ENCODE measurements around the gene DCAF17. TPM values are rescaled to one million over a fixed set of nuclear protein-coding genes. Genes with fewer than 3 reads are reported as not detected.
A peak's percentile ranks its signal among the peaks of the same experiment; 100 is the strongest.
"Not testable (repeated sequence)": the region's sequence is repeated elsewhere in the genome, so short reads cannot be mapped to it uniquely, and the experiment has no call there.

DCAF17 gene
- polyA plus RNA-seq, 1 donor, result 36.4 TPM

- DNase-seq, result no peak
These were observed 79.7 kb downstream of the DCAF17 start for GRCh38 chr2:171513719-171514160.

GRCh38 chr2:171514908-171515582 lies 81.0 kb downstream of the DCAF17 start:
- DNase-seq, result no peak

GRCh38 chr2:171515672-171516298 lies 81.8 kb downstream of the DCAF17 start:
- DNase-seq, result no peak

DNA sequence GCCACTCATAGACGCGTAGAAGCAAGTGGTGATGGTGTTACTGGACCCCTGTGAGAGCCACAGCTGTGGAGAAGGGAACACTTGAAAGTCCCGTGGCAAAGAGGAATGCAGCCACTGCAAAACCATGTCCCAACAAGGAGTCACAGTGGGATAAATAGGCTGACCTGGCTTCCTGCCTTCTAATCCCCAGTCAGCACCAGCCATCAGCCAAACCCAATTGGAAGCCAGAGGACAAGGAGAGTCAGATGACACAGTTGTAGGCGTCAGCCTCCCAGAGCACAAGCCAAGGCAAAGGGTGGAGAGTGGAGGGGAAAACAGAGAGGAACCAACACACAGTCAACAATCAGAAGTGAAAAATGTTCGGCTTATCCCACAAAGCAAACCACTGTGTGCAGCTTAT lies 82.8 kb downstream of the DCAF17 start:
- no peak for DNase-seq

DNA sequence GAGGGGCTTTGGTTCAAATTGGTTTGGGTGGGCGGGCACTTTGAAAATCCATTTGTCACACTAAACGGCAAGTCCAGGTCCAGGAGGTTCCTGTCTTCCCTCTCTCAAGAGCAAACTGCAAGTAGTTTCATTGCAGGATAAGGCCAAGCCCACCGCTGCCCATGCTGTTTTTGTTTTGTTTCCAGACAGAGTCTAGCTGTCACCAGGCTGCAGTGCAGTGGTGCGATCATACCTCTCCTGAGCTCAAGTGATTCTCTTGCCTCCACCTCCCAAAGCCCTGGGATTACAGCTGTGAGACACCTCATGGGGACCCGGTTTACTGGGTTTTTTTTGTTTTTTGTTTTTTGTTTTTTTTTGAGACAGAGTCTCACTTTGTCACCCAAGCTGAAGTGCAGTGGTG lies 86.4 kb downstream of the DCAF17 start:
- DNase-seq, result no peak

DNA sequence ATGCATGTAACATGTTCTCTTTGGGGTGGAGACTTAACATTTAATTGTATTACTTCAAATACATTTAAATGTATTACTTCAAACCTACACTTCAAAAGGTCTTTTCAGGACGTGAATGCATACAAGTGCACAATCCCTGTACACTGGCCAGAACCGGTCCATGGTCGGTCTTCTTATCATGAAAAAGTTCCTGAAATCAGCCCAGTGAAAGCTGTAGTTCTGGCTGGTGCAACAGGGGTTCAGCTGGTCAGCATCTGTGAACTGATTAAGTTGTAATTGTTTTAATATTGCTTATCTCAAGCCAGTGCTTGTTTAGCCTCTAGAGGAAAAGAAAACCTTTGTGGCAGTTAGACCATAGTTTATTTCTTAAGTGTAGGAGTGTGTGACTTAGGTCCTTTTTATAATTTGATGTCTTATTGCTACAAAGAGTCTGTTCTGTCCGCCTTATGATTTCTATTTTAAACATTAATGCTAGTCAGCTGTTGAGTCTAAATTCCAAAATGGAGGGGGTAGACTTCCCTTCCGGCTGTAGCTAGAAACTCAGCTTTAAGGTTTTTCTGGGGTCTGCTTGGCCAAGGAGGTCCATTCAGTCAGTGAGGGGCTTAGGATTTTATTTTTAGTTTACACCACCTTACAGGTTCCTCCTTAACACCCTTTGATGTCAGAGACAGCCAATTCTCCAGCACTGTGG lies 87.5 kb downstream of the DCAF17 start:
- peak; percentile 13 for DNase-seq

GRCh38 chr2:171522052-171522787 lies 88.2 kb downstream of the DCAF17 start, which contains the start of gene CYBRD1:
TSS of gene CYBRD1 (plus strand) at chr2:171522474. CDS start at chr2:171522546, 72 bp downstream.
- peak; percentile 55 for DNase-seq

- DNase-seq, result no peak
These were observed 88.7 kb downstream of the DCAF17 start for GRCh38 chr2:171522788-171523087.

GRCh38 chr2:171523088-171524017 lies 89.3 kb downstream of the DCAF17 start:
- DNase-seq, result peak; percentile 74

- peak; percentile 19 for DNase-seq
These were observed 90.0 kb downstream of the DCAF17 start for GRCh38 chr2:171524018-171524401.

- DNase-seq, result no peak
These were observed 95.9 kb downstream of the DCAF17 start for GRCh38 chr2:171529914-171530313.

DNA sequence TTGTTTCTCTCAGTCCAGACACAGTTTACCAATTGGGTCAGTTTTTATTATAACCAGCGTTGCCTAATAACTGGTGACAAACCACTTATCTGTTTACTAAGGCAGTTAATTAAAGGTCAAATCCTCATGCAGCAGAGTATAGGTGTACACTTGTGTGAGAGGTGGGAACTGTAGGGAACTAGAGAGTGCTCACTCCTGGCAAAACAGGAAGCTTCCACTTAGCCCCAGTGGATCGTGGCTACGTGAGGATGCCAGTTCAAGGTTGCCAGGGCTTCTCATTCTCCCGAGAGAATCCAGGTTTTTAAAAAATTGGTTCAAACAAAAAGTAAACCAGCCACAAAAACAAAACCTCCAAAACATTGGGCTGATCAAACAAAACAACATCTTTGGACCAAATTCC lies 96.4 kb downstream of the DCAF17 start:
- DNase-seq, result no peak

DNA sequence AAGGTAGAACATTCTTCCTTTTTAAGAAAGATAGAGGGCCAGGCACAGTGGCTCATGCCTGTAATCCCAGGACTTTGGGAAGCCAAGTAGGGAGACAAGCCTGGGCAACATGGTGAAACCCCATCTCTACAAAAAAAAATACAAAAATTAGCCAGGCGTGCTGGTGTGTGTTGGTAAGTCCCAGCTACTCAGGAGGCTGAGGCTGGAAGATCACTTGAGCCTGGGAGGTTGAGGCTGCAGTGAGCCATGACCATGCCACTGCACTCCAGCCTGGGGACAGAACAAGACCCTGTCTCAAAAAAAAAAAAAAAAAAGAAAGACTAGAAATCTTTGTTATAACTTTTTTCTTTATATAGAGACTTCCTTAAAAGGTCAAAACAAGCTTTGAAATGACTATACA lies 96.8 kb downstream of the DCAF17 start:
- DNase-seq, result not testable (repeated sequence)

DNA sequence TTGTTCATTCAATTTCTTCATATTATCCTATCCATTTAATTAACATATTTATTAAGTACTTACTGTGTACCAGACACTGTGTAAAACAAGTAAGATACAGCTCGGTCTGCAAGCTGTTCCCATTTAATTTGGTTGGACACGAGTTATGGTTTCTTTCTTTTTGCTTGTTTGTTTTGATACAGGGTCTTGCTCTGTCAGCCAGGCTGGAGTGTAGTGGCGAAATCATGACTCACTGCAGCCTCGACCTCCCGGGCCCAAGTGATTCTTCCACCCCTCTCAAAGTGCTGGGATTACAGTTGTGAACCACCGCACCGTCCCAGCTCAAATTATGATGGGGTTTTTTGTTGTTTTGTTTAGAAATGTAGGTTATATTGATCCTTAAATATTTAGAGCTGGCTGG lies 97.3 kb downstream of the DCAF17 start:
- no peak for DNase-seq

- DNase-seq, result no peak
These were observed 97.9 kb downstream of the DCAF17 start for GRCh38 chr2:171531836-171532450.

- no peak for DNase-seq
These were observed 99.3 kb downstream of the DCAF17 start for GRCh38 chr2:171533331-171533730.

Other genes starting within 250 kb of the DCAF17 start
- gene METTL8, start 236 bp upstream of the DCAF17 start, polyA plus RNA-seq (ENCODE audit: insufficient read length), result 21.0 TPM
- 41.6 TPM for gene CYBRD1, start 88.2 kb downstream of the DCAF17 start, polyA plus RNA-seq (ENCODE audit: insufficient read length)

Measured in left kidney (tissue), 2 donors.